Osteoblast (primary cell): ENCODE data around the gene ZFP90. TPM values are rescaled to one million over a fixed set of nuclear protein-coding genes. Genes with fewer than 3 reads are reported as not detected.
"Not testable (repeated sequence)": the region's sequence is repeated elsewhere in the genome, so short reads cannot be mapped to it uniquely, and the experiment has no call there.

ENCODE experiments used
- DNase-seq: peaks from one replicate; pipeline ENCODE4 v3.0.0; 2011; ENCODE audit warnings: low spot score, mixed read lengths; ENCODE audit not compliant: insufficient read length; ENCODE audit errors: missing footprints
- H2AFZ ChIP-seq: 2 replicates; pipeline ENCODE4 v1.6.0; 2011; ENCODE audit warnings: mild to moderate bottlenecking, low read length
- H3K27ac ChIP-seq: 2 replicates; pipeline ENCODE4 v1.5.1; 2011; ENCODE audit warnings: mild to moderate bottlenecking, low read depth, low read length, moderate library complexity
- H3K27me3 ChIP-seq: 2 replicates; pipeline ENCODE4 v1.6.0; 2012; ENCODE audit warnings: mild to moderate bottlenecking, control low read depth, inconsistent platforms, low read length, moderate library complexity; ENCODE audit not compliant: insufficient read depth
- H3K36me3 ChIP-seq: 2 replicates; pipeline ENCODE4 v1.5.1; 2011; ENCODE audit warnings: mild to moderate bottlenecking, low read length, control low read depth, moderate library complexity; ENCODE audit not compliant: insufficient read depth
- H3K4me1 ChIP-seq: 2 replicates; pipeline ENCODE4 v1.5.1; 2011; ENCODE audit warnings: mild to moderate bottlenecking, low read length, control low read depth, moderate library complexity; ENCODE audit not compliant: insufficient read depth
- H3K4me2 ChIP-seq: 2 replicates; pipeline ENCODE4 v1.6.0; 2011; ENCODE audit warnings: mild to moderate bottlenecking, low read length; ENCODE audit not compliant: insufficient read depth
- H3K4me3 ChIP-seq: fragments of 200-600 bp; sonication (generic); 3 replicates; pipeline ENCODE4 v1.5.1; 2012; ENCODE audit warnings: mild to moderate bottlenecking, low read length, inconsistent platforms; ENCODE audit not compliant: insufficient read depth
- H3K79me2 ChIP-seq: 2 replicates; pipeline ENCODE4 v1.6.0; 2012; ENCODE audit warnings: mild to moderate bottlenecking, low read length, control low read depth, inconsistent platforms; ENCODE audit not compliant: insufficient read depth
- H3K9me3 ChIP-seq: 2 replicates; pipeline ENCODE4 v1.5.1; 2011; ENCODE audit warnings: low read depth, low read length, control low read depth
- H4K20me1 ChIP-seq: 2 replicates; pipeline ENCODE4 v1.6.0; 2012; ENCODE audit warnings: mild to moderate bottlenecking, low read length, control low read depth; ENCODE audit not compliant: insufficient read depth
- CTCF ChIP-seq: IDR thresholded peaks from 2 replicates; pipeline ENCODE4 v1.5.1; 2011; ENCODE audit warnings: mild to moderate bottlenecking, low read depth, low read length, moderate library complexity; ENCODE audit errors: extremely low read depth
- total RNA-seq: library from RNA; depleted of rRNA; stranded (reverse); fragments of >200 nt; gene quantifications from 2 replicates; pipeline ENCODE4 v1.2.3, GENCODE V29; 2012

Gene ZFP90
- total RNA-seq, 1 donor: 41.3 TPM

- DNase-seq: no peak
- Histone ChIP-seq H3K4me2 (no peak overlapping the region), H3K4me3 (no peak overlapping the region), H3K4me1 (peaks cover 12% of the 10 kb centered on the region), H3K36me3 (no peaks in the 10 kb centered on the region), H3K79me2 (peaks cover 4% of the 10 kb centered on the region), H4K20me1 (no peaks in the 10 kb centered on the region), H2AFZ (no peak overlapping the region), H3K27ac (no peak overlapping the region), H3K9me3 (no peaks in the 10 kb centered on the region), H3K27me3 (no peaks in the 10 kb centered on the region)
- no peak for TF ChIP-seq CTCF
Measured at GRCh38 chr16:68535331-68535730, 3.8 kb upstream of the ZFP90 start.

GRCh38 chr16:68539711-68540239 lies 684 bp downstream of the ZFP90 start:
- H4K20me1 ChIP-seq: no peaks in the 10 kb centered on the region
- no peaks in the 10 kb centered on the region for H3K27me3 ChIP-seq

GRCh38 chr16:68548947-68549346 lies 9.9 kb downstream of the ZFP90 start:
- TF ChIP-seq CTCF: no peak
- H2AFZ ChIP-seq: no peak overlapping the region
- H3K27ac ChIP-seq: no peak overlapping the region
- DNase-seq: no peak
- H3K4me3 ChIP-seq: no peak overlapping the region
- no peaks in the 10 kb centered on the region for H4K20me1 ChIP-seq
- no peak overlapping the region for H3K4me2 ChIP-seq
- H3K79me2 ChIP-seq: peaks cover 13% of the 10 kb centered on the region
- H3K36me3 ChIP-seq: peaks cover 60% of the 10 kb centered on the region
- H3K9me3 ChIP-seq: peaks cover 7% of the 10 kb centered on the region
- no peaks in the 10 kb centered on the region for H3K4me1 ChIP-seq
- H3K27me3 ChIP-seq: no peaks in the 10 kb centered on the region

More at GRCh38 chr16:68539711-68540239, 684 bp downstream of the ZFP90 start:
- Histone ChIP-seq H3K27ac (peak overlapping the region; percentile 8), H3K9me3 (no peaks in the 10 kb centered on the region), H3K36me3 (peaks cover 19% of the 10 kb centered on the region), H3K4me3 (peak overlapping the region; percentile 90), H3K79me2 (peaks cover 4% of the 10 kb centered on the region), H3K4me2 (peak overlapping the region; percentile 96), H2AFZ (peak overlapping the region; percentile 78), H3K4me1 (peaks cover 5% of the 10 kb centered on the region)
- peak; percentile 80 for DNase-seq
- no peak for TF ChIP-seq CTCF

GRCh38 chr16:68553186-68553585 lies 14.1 kb downstream of the ZFP90 start:
- Histone ChIP-seq H3K4me2 (no peak overlapping the region), H3K9me3 (peaks cover 37% of the 10 kb centered on the region), H3K27ac (no peak overlapping the region), H4K20me1 (no peaks in the 10 kb centered on the region), H3K4me3 (no peak overlapping the region), H2AFZ (no peak overlapping the region), H3K4me1 (no peaks in the 10 kb centered on the region), H3K27me3 (no peaks in the 10 kb centered on the region), H3K79me2 (peaks cover 13% of the 10 kb centered on the region), H3K36me3 (peaks cover 76% of the 10 kb centered on the region)
- DNase-seq: no peak
- TF ChIP-seq CTCF: no peak

- H4K20me1 ChIP-seq, H3K27me3 ChIP-seq, DNase-seq, H3K4me3 ChIP-seq, H3K4me1 ChIP-seq, H3K79me2 ChIP-seq, H2AFZ ChIP-seq, H3K27ac ChIP-seq, H3K4me2 ChIP-seq: not testable (repeated sequence)
- peaks cover 75% of the 10 kb centered on the region for H3K36me3 ChIP-seq
- H3K9me3 ChIP-seq: peaks cover 63% of the 10 kb centered on the region
Measured at GRCh38 chr16:68560341-68560740, 21.2 kb downstream of the ZFP90 start.
